ENCODE results near the gene ST7L.

Gene ST7L

GRCh38 chr1:112478314-112478713 lies 140.6 kb downstream of the ST7L start:
- DNase-seq, result no peak

GRCh38 chr1:112477550-112477949 lies 141.4 kb downstream of the ST7L start:
- DNase-seq, result no peak
